IMR-90 (cell line): ENCODE data around the gene MAG. TPM values are rescaled to one million over a fixed set of nuclear protein-coding genes. Genes with fewer than 3 reads are reported as not detected.

Experiments used
- ATAC-seq: fragments of 200-7000 bp; cut with Tn5 transposase; 2 replicates; pipeline ENCODE4 v1.9.1; 2020; ENCODE audit warnings: low read depth, mild to moderate bottlenecking, moderate library complexity
- BruUV-seq: library from RNA; stranded (reverse); fragments of 400-500 nt; replicated peaks from 2 replicates; lab custom pipeline; 2021; lab: Mats Ljungman, UMichigan
- CTCF ChIA-PET: fragments of 300-600 bp; formaldehyde crosslinking; extraction: SDS; loops from one replicate; lab custom pipeline; 2021; ENCODE audit warnings: antibody characterized with exemption; lab: Yijun Ruan, JAX
- POLR2A ChIA-PET: fragments of 300-600 bp; sonication (Branson Sonifier 250); formaldehyde crosslinking; loops from one replicate; lab custom pipeline; 2022; ENCODE audit warnings: antibody characterized with exemption; ENCODE audit not compliant: unreplicated experiment; lab: Charles Lee
- DNase-seq: peaks from one replicate; pipeline ENCODE4 v3.0.0; 2013
- H2AFZ ChIP-seq: replicated peaks from 2 replicates; pipeline ENCODE3; 2013; ENCODE audit warnings: low read length, mild to moderate bottlenecking; ENCODE audit not compliant: poor library complexity
- H2AK5ac ChIP-seq: 2 replicates; pipeline ENCODE4 v1.6.1; 2013; ENCODE audit warnings: low read depth, low read length, inconsistent platforms
- H2AK9ac ChIP-seq: replicated peaks from 2 replicates; pipeline ENCODE3; 2013; ENCODE audit warnings: mild to moderate bottlenecking, low read depth, low read length, moderate library complexity; ENCODE audit not compliant: poor library complexity
- H2BK120ac ChIP-seq: 2 replicates; pipeline ENCODE4 v1.6.1; 2013; ENCODE audit warnings: low read depth, low read length, inconsistent platforms
- H2BK15ac ChIP-seq: 3 replicates; pipeline ENCODE4 v1.6.1; 2013; ENCODE audit warnings: low read depth, low read length, inconsistent platforms
- H2BK20ac ChIP-seq: 2 replicates; pipeline ENCODE4 v1.6.1; 2013; ENCODE audit warnings: low read depth, mild to moderate bottlenecking, inconsistent platforms, low read length, moderate library complexity
- H2BK5ac ChIP-seq: 2 replicates; pipeline ENCODE4 v1.6.1; 2013; ENCODE audit warnings: mild to moderate bottlenecking, low read depth, low read length, inconsistent platforms; ENCODE audit not compliant: poor library complexity, severe bottlenecking
- H3K14ac ChIP-seq: replicated peaks from 2 replicates; pipeline ENCODE4 v1.6.1; 2013; ENCODE audit warnings: low read depth, low read length, inconsistent platforms
- H3K18ac ChIP-seq: 2 replicates; pipeline ENCODE4 v1.6.1; 2013; ENCODE audit warnings: low read depth, low read length, control low read depth
- H3K23ac ChIP-seq: 2 replicates; pipeline ENCODE4 v1.6.1; 2013; ENCODE audit warnings: low read depth, low read length, inconsistent platforms
- H3K27ac ChIP-seq: 2 replicates; pipeline ENCODE4 v1.5.1; 2013; ENCODE audit warnings: mild to moderate bottlenecking, control low read depth, low read length; ENCODE audit not compliant: insufficient read depth
- H3K27me3 ChIP-seq: 2 replicates; pipeline ENCODE4 v1.6.1; 2013; ENCODE audit warnings: low read length; ENCODE audit not compliant: control insufficient read depth, insufficient read depth
- H3K36me3 ChIP-seq: 2 replicates; pipeline ENCODE4 v1.6.1; 2013; ENCODE audit warnings: low read length, mixed read lengths; ENCODE audit not compliant: control insufficient read depth, insufficient read depth
- H3K4ac ChIP-seq: 2 replicates; pipeline ENCODE4 v1.6.1; 2013; ENCODE audit warnings: low read depth, low read length, inconsistent platforms
- H3K4me1 ChIP-seq: 2 replicates; pipeline ENCODE4 v1.6.1; 2013; ENCODE audit warnings: low read length, mixed read lengths; ENCODE audit not compliant: control insufficient read depth, insufficient read depth
- H3K4me2 ChIP-seq: 2 replicates; pipeline ENCODE4 v1.6.1; 2013; ENCODE audit warnings: low read depth, mild to moderate bottlenecking, control low read depth, low read length, moderate library complexity
- H3K4me3 ChIP-seq: 2 replicates; pipeline ENCODE4 v1.5.1; 2013; ENCODE audit warnings: low read depth, mild to moderate bottlenecking, control low read depth, low read length, moderate library complexity; ENCODE audit not compliant: insufficient read depth
- H3K56ac ChIP-seq: 2 replicates; pipeline ENCODE4 v1.6.1; 2013; ENCODE audit warnings: low read length, inconsistent platforms; ENCODE audit not compliant: insufficient read depth; ENCODE audit errors: extremely low read depth
- H3K79me1 ChIP-seq, 2 experiments: 2 replicates each; pipeline ENCODE4 v1.6.1; 2013; ENCODE audit warnings: low read length in 2 of 2, inconsistent platforms in 1 of 2, low read depth in 1 of 2
- H3K9ac ChIP-seq: 2 replicates; pipeline ENCODE4 v1.6.1; 2013; ENCODE audit warnings: low read depth, low read length, control low read depth
- H3K9me1 ChIP-seq: 2 replicates; pipeline ENCODE4 v1.6.1; 2013; ENCODE audit warnings: low read length, inconsistent platforms; ENCODE audit not compliant: insufficient read depth
- H3K9me3 ChIP-seq: 2 replicates; pipeline ENCODE4 v1.6.1; 2013; ENCODE audit warnings: low read length; ENCODE audit not compliant: control insufficient read depth, insufficient read depth
- H4K20me1 ChIP-seq: 2 replicates; pipeline ENCODE4 v1.6.1; 2013; ENCODE audit warnings: low read length, inconsistent platforms; ENCODE audit not compliant: insufficient read depth
- H4K5ac ChIP-seq: 2 replicates; pipeline ENCODE4 v1.6.1; 2013; ENCODE audit warnings: mild to moderate bottlenecking, low read depth, low read length, control low read depth
- H4K8ac ChIP-seq, 2 experiments: 2 replicates each; pipeline ENCODE4 v1.6.1; 2013; ENCODE audit warnings: low read depth in 2 of 2, low read length in 2 of 2, control low read depth in 1 of 2, inconsistent platforms in 1 of 2
- H4K91ac ChIP-seq: 2 replicates; pipeline ENCODE4 v1.6.1; 2013; ENCODE audit warnings: low read depth, low read length, inconsistent platforms; ENCODE audit not compliant: insufficient read depth
- BHLHE40 ChIP-seq: fragments of 150-350 bp; IDR thresholded peaks from 2 replicates; pipeline ENCODE4 v1.6.1; 2016; ENCODE audit warnings: mild to moderate bottlenecking, low read depth, low read length
- CEBPB ChIP-seq: IDR thresholded peaks from 2 replicates; pipeline ENCODE4 v1.6.1; 2012; ENCODE audit warnings: low read depth, low read length, improper control_type of control experiment
- FOS ChIP-seq: fragments of 150-350 bp; IDR thresholded peaks from 2 replicates; pipeline ENCODE4 v1.6.1; 2016; ENCODE audit warnings: low read depth, low read length
- MXI1 ChIP-seq: IDR thresholded peaks from 2 replicates; pipeline ENCODE4 v1.6.1; 2012; ENCODE audit warnings: low read depth, mild to moderate bottlenecking, low read length, moderate library complexity, borderline replicate concordance
- NFE2L2 ChIP-seq: fragments of 150-350 bp; IDR thresholded peaks from 2 replicates; pipeline ENCODE4 v1.6.1; 2016; ENCODE audit warnings: low read depth, mild to moderate bottlenecking, low read length
- POLR2A ChIP-seq: IDR thresholded peaks from 2 replicates; pipeline ENCODE4 v1.6.1; 2012; ENCODE audit warnings: mild to moderate bottlenecking, low read depth, low read length
- RAD21 ChIP-seq: IDR thresholded peaks from 2 replicates; pipeline ENCODE4 v1.6.1; 2012; ENCODE audit warnings: low read length, improper control_type of control experiment
- RCOR1 ChIP-seq: IDR thresholded peaks from 2 replicates; pipeline ENCODE4 v1.6.1; 2012; ENCODE audit warnings: mild to moderate bottlenecking, low read length, improper control_type of control experiment; ENCODE audit not compliant: insufficient replicate concordance
- RFX5 ChIP-seq: IDR thresholded peaks from 2 replicates; pipeline ENCODE4 v1.8.0; 2012; ENCODE audit warnings: low read depth, mild to moderate bottlenecking, low read length, moderate library complexity
- SMC3 ChIP-seq: fragments of 150-350 bp; IDR thresholded peaks from 2 replicates; pipeline ENCODE4 v1.6.1; 2016; ENCODE audit warnings: low read depth, mild to moderate bottlenecking, antibody characterized with exemption, low read length, moderate library complexity
- WGBS, 2 experiments: methylation state at CpG; one replicate each; pipeline versions ENCODE4 v1.1.5 to v1.1.7; 2013; ENCODE audit warnings: missing lambda C conversion rate in 2 of 2; ENCODE audit not compliant: insufficient read length in 1 of 2; ENCODE audit errors: extremely low coverage in 2 of 2; 5-methylcytosine and 5-hydroxymethylcytosine counted together
- dilution Hi-C: fragments of 300-500 bp; cut with HindIII; formaldehyde crosslinking; loops from one replicate; pipeline ENCODE4 v1.14.3; 2018; ENCODE audit warnings: low sequenced_read_pairs; ENCODE audit not compliant: unreplicated experiment
- in situ Hi-C: fragments of 300-500 bp; cut with MboI; formaldehyde crosslinking; loops from 3 replicates; pipeline ENCODE4 v1.14.3; 2019; ENCODE audit warnings: low sequenced_read_pairs, inconsistent platforms, mixed read lengths
- intact Hi-C: fragments of 100-400 bp; cut with micrococcal nuclease; formaldehyde crosslinking; loops from 2 replicates; pipeline ENCODE4 v1.10.0; 2022
- polyA plus RNA-seq, 3 experiments: library from polyadenylated mRNA; depleted of rRNA; stranded (reverse); fragments of >200 nt; gene quantifications; 2 replicates each; pipeline ENCODE4 v1.2.3, GENCODE V29; 2012; ENCODE audit warnings: low replicate concordance in 1 of 3
- total RNA-seq: library from RNA; depleted of rRNA; stranded (reverse); fragments of >200 nt; gene quantifications from 2 replicates; pipeline ENCODE4 v1.2.3, GENCODE V29; 2012
- TF ChIP-seq, protein P1 (sequence below): fragments of 150-350 bp; IDR thresholded peaks from 2 replicates; pipeline ENCODE4 v1.6.1; 2016; ENCODE audit warnings: low read depth, mild to moderate bottlenecking, low read length, moderate library complexity, borderline replicate concordance
- TF ChIP-seq, protein P2 (sequence below): fragments of 150-350 bp; IDR thresholded peaks from 2 replicates; pipeline ENCODE4 v1.6.1; 2017; ENCODE audit warnings: mild to moderate bottlenecking, antibody characterized with exemption, low read length, low read depth
- TF ChIP-seq, protein P3 (sequence below): conservative IDR thresholded peaks from 2 replicates; pipeline ENCODE4 v1.5.1; 2012; ENCODE audit warnings: mild to moderate bottlenecking, low read depth, low read length, improper control_type of control experiment

Gene MAG
- total and polyA plus RNA-seq, 2 of the 4 experiments (the other 2 are of a cell fraction): not detected

DNA sequence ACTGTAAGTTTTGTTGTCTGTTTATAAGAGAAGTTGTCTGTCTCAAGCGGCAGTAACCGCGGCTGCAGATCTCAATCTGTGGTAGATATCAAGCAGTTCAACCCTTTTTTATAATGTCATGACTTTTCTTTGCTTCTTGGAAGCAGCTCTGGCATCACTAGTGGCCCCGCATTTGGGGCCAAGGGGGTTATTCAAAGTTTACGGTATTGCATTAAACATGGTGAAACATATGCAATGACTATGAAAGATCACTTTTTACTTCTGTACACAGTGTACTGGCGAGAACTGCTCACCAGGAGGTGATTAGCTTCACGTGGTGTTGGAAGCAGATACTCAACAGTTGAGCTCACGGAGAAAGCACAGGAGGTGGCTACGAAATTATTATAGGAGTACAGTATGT is 61.7 kb downstream of the MAG start:
- Histone ChIP-seq H3K4ac (no peak overlapping the region), H3K27ac (no peak overlapping the region), H4K5ac (no peak overlapping the region), H2BK15ac (no peak overlapping the region), H3K4me2 (no peak overlapping the region), H3K4me3 (no peak overlapping the region), H3K14ac (no peak overlapping the region), H2BK5ac (no peak overlapping the region), H3K23ac (no peak overlapping the region), H2BK120ac (no peak overlapping the region), H3K56ac (no peak overlapping the region), H3K9me1 (no peaks in the 10 kb centered on the region), H3K27me3 (peaks cover 6% of the 10 kb centered on the region), H3K4me1 (no peaks in the 10 kb centered on the region), H4K91ac (no peak overlapping the region), H2AK9ac (no peak overlapping the region), H2AK5ac (no peak overlapping the region), H3K9me3 (no peaks in the 10 kb centered on the region), H3K79me1 (no peaks in the 10 kb centered on the region), H2BK20ac (no peak overlapping the region), H4K20me1 (no peaks in the 10 kb centered on the region), H3K9ac (no peak overlapping the region), H3K18ac (no peak overlapping the region), H4K8ac (no peak overlapping the region), H2AFZ (no peak overlapping the region), H3K36me3 (no peaks in the 10 kb centered on the region)
- no CpG with 5 or more reads among the region's 9 CpGs for WGBS, 2 experiments
- in situ Hi-C loops: no loop called here
- dilution Hi-C loops: no loop called here
- BruUV-seq: no TSS peak
- ChIA-PET POLR2A (no interaction called here), CTCF (interaction anchor here (0.6 to 2.1 kb wide), 4 partner anchors 10 to 142 kb away, joined by 3 to 14 read pairs (median 8); no protein-coding TSS in a partner anchor)
- DNase-seq (no peak), ATAC-seq (no peak)
- intact Hi-C loops: loop anchor here (2.0 to 10.0 kb wide), 2 partner anchors 111 to 275 kb away; partner anchors contain the start of gene RBM42
- TF ChIP-seq CEBPB: no peak
- TF ChIP-seq, protein P1, sequence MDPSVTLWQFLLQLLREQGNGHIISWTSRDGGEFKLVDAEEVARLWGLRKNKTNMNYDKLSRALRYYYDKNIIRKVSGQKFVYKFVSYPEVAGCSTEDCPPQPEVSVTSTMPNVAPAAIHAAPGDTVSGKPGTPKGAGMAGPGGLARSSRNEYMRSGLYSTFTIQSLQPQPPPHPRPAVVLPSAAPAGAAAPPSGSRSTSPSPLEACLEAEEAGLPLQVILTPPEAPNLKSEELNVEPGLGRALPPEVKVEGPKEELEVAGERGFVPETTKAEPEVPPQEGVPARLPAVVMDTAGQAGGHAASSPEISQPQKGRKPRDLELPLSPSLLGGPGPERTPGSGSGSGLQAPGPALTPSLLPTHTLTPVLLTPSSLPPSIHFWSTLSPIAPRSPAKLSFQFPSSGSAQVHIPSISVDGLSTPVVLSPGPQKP: no peak
- no peak for TF ChIP-seq RFX5
- no peak for TF ChIP-seq NFE2L2
- TF ChIP-seq FOS: no peak
- TF ChIP-seq, protein P2, sequence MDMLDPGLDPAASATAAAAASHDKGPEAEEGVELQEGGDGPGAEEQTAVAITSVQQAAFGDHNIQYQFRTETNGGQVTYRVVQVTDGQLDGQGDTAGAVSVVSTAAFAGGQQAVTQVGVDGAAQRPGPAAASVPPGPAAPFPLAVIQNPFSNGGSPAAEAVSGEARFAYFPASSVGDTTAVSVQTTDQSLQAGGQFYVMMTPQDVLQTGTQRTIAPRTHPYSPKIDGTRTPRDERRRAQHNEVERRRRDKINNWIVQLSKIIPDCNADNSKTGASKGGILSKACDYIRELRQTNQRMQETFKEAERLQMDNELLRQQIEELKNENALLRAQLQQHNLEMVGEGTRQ: no peak
- no peak for TF ChIP-seq POLR2A
- no peak for TF ChIP-seq SMC3
- TF ChIP-seq MXI1: no peak
- TF ChIP-seq BHLHE40: no peak
- TF ChIP-seq RCOR1: no peak
- TF ChIP-seq, protein P3, sequence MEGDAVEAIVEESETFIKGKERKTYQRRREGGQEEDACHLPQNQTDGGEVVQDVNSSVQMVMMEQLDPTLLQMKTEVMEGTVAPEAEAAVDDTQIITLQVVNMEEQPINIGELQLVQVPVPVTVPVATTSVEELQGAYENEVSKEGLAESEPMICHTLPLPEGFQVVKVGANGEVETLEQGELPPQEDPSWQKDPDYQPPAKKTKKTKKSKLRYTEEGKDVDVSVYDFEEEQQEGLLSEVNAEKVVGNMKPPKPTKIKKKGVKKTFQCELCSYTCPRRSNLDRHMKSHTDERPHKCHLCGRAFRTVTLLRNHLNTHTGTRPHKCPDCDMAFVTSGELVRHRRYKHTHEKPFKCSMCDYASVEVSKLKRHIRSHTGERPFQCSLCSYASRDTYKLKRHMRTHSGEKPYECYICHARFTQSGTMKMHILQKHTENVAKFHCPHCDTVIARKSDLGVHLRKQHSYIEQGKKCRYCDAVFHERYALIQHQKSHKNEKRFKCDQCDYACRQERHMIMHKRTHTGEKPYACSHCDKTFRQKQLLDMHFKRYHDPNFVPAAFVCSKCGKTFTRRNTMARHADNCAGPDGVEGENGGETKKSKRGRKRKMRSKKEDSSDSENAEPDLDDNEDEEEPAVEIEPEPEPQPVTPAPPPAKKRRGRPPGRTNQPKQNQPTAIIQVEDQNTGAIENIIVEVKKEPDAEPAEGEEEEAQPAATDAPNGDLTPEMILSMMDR: no peak
- TF ChIP-seq RAD21: no peak
